HG03439 (cell line): Measurements from ENCODE around the gene IL1RAPL1.
"Not testable (repeated sequence)": the region's sequence is repeated elsewhere in the genome, so short reads cannot be mapped to it uniquely, and the experiment has no call there.

ENCODE experiments used
- ATAC-seq: cut with Tn5 transposase; IDR thresholded peaks from one replicate; pipeline ENCODE4 v1.9.1; 2021; ENCODE audit warnings: mild to moderate bottlenecking, moderate library complexity; ENCODE audit not compliant: unreplicated experiment

IL1RAPL1 gene

GRCh38 chrX:29241809-29242208, 654.6 kb downstream of the IL1RAPL1 start:
- ATAC-seq = no peak

DNA sequence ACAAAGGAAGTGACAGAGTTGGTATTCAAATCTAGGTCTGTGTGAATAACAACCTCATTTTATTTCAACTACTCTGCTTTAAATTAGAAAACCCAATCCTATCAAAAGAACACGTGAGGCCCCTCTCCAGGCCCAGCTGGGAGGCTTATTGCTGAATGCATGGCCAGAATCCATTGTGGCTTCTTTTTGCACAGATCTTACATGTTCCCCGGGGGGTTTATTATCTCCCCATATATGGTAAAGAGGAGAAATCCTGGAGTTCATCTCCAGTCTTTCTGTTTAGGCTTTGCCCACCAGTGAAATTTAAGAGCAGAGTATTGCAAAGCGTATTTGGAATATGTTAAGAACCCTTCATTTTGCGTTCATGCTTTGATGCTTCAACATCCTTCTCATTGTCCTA, 655.6 kb downstream of the IL1RAPL1 start:
- no peak for ATAC-seq

GRCh38 chrX:29243942-29244341, 656.7 kb downstream of the IL1RAPL1 start:
- ATAC-seq = no peak

- ATAC-seq = no peak
Measured at GRCh38 chrX:29254515-29254914, 667.3 kb downstream of the IL1RAPL1 start.

- ATAC-seq = no peak
Measured at GRCh38 chrX:29257521-29257920, 670.3 kb downstream of the IL1RAPL1 start.

DNA sequence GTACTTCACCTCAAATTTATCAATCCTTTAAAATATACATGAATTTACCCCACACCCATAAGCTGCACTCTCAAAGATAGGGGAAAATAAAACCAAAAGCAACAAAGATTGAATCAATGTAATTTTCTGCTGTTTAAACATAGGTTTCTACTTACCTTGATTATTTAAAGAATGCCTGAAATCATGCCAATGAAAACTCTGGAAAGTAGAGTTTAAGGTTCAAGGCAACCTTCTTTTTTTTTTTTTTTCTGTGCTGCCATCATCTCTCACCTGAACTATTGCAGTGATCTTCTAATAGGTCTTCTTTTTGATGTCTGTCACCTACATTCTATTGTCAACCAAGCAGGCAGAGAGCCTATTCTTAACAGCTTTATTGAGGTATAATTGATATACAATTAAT, 682.1 kb downstream of the IL1RAPL1 start:
- ATAC-seq = no peak

DNA sequence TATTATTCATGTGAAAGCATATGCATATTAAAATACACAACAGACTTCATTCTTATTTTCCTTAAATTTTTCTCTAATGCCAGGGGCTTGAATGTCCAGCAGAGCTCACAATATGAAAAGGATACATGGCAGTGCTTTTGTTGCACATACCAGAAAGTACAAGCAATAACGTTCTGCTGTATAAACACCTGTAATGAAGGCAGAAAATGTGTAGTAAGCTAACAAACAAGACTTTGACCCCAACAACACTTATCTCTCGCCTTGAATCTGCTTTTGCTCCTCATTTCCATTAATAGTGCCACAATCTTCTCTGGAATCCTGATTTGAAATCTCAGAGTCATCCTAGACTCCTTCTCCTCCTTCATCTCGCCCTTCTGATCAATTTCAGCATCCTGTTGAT, 687.3 kb downstream of the IL1RAPL1 start:
- ATAC-seq = no peak

DNA sequence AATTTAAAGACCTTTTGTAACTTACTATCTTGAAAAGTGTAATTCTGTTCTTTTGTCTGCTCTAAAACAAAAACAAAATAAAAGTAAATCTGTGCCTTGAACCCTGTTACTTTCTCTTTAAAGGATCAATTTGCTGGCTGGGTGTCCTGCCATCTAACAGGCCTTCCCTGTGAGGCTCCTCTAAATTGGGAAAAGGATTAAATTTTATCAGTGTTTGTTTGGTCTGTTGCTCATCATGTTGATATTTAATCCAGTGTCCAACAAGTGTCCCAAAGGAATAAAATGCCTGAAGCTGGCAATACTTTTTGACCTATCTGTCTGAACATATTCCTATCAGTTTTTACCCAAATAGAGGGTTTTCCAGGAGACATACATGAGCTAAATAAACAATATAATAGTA, 688.7 kb downstream of the IL1RAPL1 start:
- ATAC-seq = no peak

DNA sequence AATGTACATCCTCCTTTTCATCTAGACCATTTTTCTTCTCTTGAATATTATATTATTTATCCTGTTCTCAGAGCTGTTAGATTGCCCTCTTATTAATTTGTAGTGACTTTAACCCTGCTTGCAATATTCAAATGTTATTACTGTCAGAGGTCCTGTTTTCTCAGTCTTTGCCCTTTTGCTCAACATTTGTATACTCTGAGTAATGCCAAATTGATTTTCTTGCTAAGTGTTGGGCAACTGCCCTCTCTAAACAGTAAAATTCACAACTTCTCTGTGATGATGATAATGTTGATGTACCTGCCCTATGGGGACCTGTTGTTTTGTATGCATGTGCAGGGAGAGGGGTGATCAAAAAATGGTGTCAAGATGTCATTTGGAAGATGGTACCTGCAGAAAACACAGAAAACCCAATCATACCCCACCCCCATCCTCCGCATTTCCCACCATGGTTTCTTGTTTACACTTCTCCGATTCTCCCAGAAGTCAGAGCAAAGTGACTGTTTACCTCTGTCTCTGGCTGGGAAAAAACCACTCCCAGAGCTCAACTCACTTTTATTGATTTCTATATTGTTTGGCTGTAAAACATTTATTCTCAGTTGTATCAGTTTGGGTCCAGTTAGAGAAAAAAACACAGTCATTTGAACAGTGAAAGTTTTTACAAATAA, 694.0 kb downstream of the IL1RAPL1 start:
- ATAC-seq = no peak

- no peak for ATAC-seq
Measured at GRCh38 chrX:29285664-29286063, 698.4 kb downstream of the IL1RAPL1 start.

DNA sequence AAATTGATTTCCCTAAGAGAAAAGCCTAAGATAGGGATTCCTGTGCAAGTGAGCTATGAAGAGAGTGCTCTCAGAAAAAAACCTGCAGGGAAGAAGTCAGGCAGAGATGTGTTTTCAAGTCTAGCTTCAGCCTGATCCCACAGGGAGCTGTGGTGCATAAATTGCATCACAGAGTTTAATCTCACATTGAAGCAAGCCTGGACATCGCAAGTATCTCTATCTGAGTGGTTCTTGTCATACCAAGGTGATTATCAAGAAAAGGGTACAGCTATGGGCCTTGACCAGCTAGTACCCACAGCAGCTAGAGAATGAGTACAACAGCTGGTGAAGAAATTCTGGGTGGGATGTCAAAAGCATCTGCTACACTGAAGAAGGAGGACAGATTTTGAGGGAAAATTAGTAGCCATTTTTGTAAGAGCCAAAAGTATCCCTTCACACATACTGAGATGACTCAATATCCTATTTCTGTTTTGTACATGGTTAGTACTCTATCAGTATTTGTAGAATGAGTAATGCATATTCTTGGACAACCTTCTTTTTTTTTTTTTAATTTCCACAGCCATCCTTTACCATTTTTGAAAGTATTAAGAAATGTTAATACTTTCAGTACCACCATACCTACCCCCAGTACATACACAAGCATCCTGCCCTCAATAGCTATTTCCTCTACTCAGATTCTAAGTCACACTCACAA, 708.9 kb downstream of the IL1RAPL1 start:
- no peak for ATAC-seq

GRCh38 chrX:29297171-29297800, 710.0 kb downstream of the IL1RAPL1 start:
- ATAC-seq = no peak

DNA sequence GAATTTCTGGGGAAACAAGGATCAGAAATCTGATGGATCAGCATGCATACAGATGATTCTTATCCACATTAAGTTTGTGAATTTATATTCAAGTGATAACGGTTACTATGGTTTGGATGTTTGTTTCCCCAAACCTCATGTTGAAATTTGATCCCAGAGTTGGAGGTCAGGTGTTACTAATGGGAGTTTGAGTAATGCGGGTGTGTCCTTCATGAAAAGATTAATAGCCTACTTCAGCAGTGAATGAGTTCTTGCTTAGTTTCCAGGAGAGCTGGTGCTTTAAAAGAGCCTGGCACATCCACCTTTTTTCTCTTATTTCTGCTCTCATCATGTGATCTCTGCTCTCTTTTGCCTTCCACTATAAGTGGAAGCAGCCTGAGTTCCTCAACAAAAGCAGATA, 712.4 kb downstream of the IL1RAPL1 start:
- no peak for ATAC-seq

DNA sequence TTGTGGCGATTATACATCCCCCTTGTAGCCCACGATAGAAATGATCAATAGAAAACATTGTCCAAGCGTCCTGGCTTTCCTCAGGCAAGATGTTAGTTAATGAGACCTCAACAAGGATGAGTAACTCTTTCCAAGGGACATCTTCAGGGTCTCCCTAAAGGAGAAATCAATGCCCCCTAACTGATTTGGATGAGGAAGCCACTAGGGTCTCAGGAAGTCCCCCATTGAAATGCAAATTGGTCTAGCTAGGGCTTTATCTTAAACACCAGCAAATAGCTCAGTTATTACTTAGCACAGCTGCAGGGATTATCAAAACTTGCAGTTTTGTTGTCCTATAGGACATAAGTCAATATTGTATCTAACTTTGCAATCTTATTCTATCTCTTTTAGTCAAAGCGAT, 721.5 kb downstream of the IL1RAPL1 start:
- no peak for ATAC-seq

- ATAC-seq = no peak
Measured at GRCh38 chrX:29315931-29316330, 728.7 kb downstream of the IL1RAPL1 start.

- ATAC-seq = no peak
Measured at GRCh38 chrX:29318012-29318411, 730.8 kb downstream of the IL1RAPL1 start.

DNA sequence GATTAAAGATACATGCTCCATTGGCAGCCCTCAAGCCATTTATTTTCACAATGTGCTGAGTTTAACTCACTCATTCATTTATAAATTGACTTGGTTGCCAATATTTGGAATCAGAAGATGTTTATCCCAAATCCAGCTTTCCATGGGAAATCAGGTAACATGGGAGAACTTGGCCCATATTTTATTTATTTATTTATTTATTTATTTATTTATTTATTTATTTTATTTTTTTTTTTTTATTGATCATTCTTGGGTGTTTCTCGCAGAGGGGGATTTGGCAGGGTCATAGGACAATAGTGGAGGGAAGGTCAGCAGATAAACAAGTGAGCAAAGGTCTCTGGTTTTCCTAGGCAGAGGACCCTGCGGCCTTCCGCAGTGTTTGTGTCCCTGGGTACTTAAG, 745.2 kb downstream of the IL1RAPL1 start:
- not testable (repeated sequence) for ATAC-seq

GRCh38 chrX:29333091-29333490, 745.8 kb downstream of the IL1RAPL1 start:
- not testable (repeated sequence) for ATAC-seq

DNA sequence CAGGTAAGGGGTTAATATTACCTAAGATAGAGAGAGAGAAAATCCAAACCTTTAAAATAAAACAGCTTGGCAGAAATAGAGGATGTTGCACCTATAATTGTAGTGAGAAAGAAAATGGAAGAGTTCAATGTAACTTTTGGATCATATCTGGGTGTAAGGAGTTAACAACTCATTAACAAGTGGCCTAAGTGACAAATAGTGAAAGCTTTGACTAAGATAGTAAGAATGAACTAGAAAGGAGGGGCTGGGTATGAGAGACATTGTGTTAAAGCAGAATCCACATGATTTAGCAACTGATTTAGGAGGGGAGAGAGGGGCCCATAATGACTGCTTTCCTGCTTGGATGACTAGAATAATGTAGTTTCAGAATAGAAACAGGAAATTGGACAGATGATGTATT, 761.0 kb downstream of the IL1RAPL1 start:
- no peak for ATAC-seq

GRCh38 chrX:29359276-29359675, 772.0 kb downstream of the IL1RAPL1 start:
- no peak for ATAC-seq

GRCh38 chrX:29374765-29375164, 787.5 kb downstream of the IL1RAPL1 start:
- ATAC-seq = not testable (repeated sequence)

- no peak for ATAC-seq
Measured at GRCh38 chrX:29376584-29376983, 789.3 kb downstream of the IL1RAPL1 start.
